HEK293T (cell line): ENCODE data around the gene LDHD.

Source experiments
- CTCF ChIA-PET: fragments of 350-600 bp; formaldehyde crosslinking; extraction: SDS; loops from one replicate; lab custom pipeline; 2021; ENCODE audit warnings: antibody characterized with exemption, inconsistent platforms; lab: Yijun Ruan, JAX
- POLR2A ChIA-PET: fragments of 350-600 bp; formaldehyde crosslinking; extraction: SDS; loops from one replicate; lab custom pipeline; 2020; ENCODE audit warnings: antibody characterized with exemption, inconsistent platforms; lab: Yijun Ruan, JAX
- DNase-seq: peaks from one replicate; pipeline ENCODE4 v3.0.0; 2012; ENCODE audit warnings: mixed read lengths; ENCODE audit errors: extremely low spot score
- ARNT ChIP-seq: fragments of 450-650 bp; IDR thresholded peaks from 2 replicates; pipeline ENCODE4 v1.6.1; 2017; ENCODE audit warnings: mild to moderate bottlenecking
- BHLHE40 ChIP-seq: fragments of 450-650 bp; IDR thresholded peaks from 2 replicates; pipeline ENCODE4 v1.6.1; 2016; ENCODE audit warnings: mild to moderate bottlenecking, moderate library complexity, borderline replicate concordance
- CTBP1 ChIP-seq: fragments of 450-650 bp; IDR thresholded peaks from 2 replicates; pipeline ENCODE4 v1.6.1; 2016; ENCODE audit warnings: borderline replicate concordance
- ELF4 ChIP-seq: fragments of 450-650 bp; IDR thresholded peaks from 2 replicates; pipeline ENCODE4 v1.6.1; 2017; ENCODE audit warnings: antibody characterized with exemption
- FOXA1 ChIP-seq: fragments of 450-650 bp; IDR thresholded peaks from 2 replicates; pipeline ENCODE4 v1.6.1; 2016; ENCODE audit warnings: mild to moderate bottlenecking
- FOXK2 ChIP-seq: fragments of 450-650 bp; IDR thresholded peaks from 2 replicates; pipeline ENCODE4 v1.6.1; 2016; ENCODE audit warnings: mild to moderate bottlenecking
- FOXM1 ChIP-seq: fragments of 450-650 bp; IDR thresholded peaks from 2 replicates; pipeline ENCODE4 v1.6.1; 2017; ENCODE audit warnings: mild to moderate bottlenecking, borderline replicate concordance
- HDGF ChIP-seq: fragments of 450-650 bp; IDR thresholded peaks from 2 replicates; pipeline ENCODE4 v1.6.1; 2017; ENCODE audit warnings: antibody characterized with exemption, borderline replicate concordance
- L3MBTL2 ChIP-seq: fragments of 450-650 bp; conservative IDR thresholded peaks from 2 replicates; pipeline ENCODE4 v1.6.1; 2016; ENCODE audit warnings: mild to moderate bottlenecking
- LEF1 ChIP-seq: fragments of 450-650 bp; IDR thresholded peaks from 2 replicates; pipeline ENCODE4 v1.6.1; 2017; ENCODE audit warnings: mild to moderate bottlenecking, borderline replicate concordance
- NFRKB ChIP-seq: fragments of 450-650 bp; IDR thresholded peaks from 2 replicates; pipeline ENCODE4 v1.6.1; 2016; ENCODE audit warnings: mild to moderate bottlenecking, moderate library complexity
- PKNOX1 ChIP-seq: fragments of 450-650 bp; IDR thresholded peaks from 2 replicates; pipeline ENCODE4 v1.6.1; 2016
- SP1 ChIP-seq: fragments of 450-650 bp; IDR thresholded peaks from 2 replicates; pipeline ENCODE4 v1.6.1; 2017
- SUZ12 ChIP-seq: fragments of 450-650 bp; IDR thresholded peaks from 2 replicates; pipeline ENCODE4 v1.6.1; 2016; ENCODE audit warnings: mild to moderate bottlenecking
- TARDBP ChIP-seq: fragments of 450-650 bp; IDR thresholded peaks from 2 replicates; pipeline ENCODE4 v1.6.1; 2016
- ZNF384 ChIP-seq: fragments of 450-650 bp; IDR thresholded peaks from 2 replicates; pipeline ENCODE4 v1.6.1; 2016

LDHD gene

GRCh38 chr16:75147968-75148310, 31.4 kb upstream of the LDHD start:
- no peak for DNase-seq
- CTCF ChIA-PET, result interaction anchor here (0.5 kb wide), 1 partner anchor 1972 kb away, joined by 7 read pairs; no protein-coding TSS in a partner anchor
- POLR2A ChIA-PET, result interaction anchor here (1.1 kb wide), 1 partner anchor 163 kb away, joined by 3 read pairs; the partner anchor contains the start of gene WDR59
- TF ChIP-seq SUZ12, result no peak
- no peak for TF ChIP-seq PKNOX1
- TF ChIP-seq FOXM1, result no peak
- no peak for TF ChIP-seq NFRKB
- no peak for TF ChIP-seq ELF4

- POLR2A ChIA-PET, result no interaction called here
- no peak for TF ChIP-seq FOXM1
- TF ChIP-seq BHLHE40, result no peak
- no peak for TF ChIP-seq NFRKB
- TF ChIP-seq CTBP1, result no peak
- TF ChIP-seq FOXK2, result no peak
- no peak for TF ChIP-seq HDGF
- no peak for TF ChIP-seq ZNF384
- TF ChIP-seq PKNOX1, result no peak
- no peak for TF ChIP-seq L3MBTL2
- TF ChIP-seq SP1, result no peak
- TF ChIP-seq TARDBP, result no peak
- no peak for TF ChIP-seq LEF1
- TF ChIP-seq ARNT, result no peak
- no peak for TF ChIP-seq SUZ12
- TF ChIP-seq ELF4, result no peak
- no peak for TF ChIP-seq FOXA1
- CTCF ChIA-PET, result no interaction called here
- no peak for DNase-seq
Measured at GRCh38 chr16:75143941-75144340, 27.4 kb upstream of the LDHD start.

GRCh38 chr16:75139498-75139897, 22.9 kb upstream of the LDHD start:
- TF ChIP-seq L3MBTL2 (no peak), ZNF384 (no peak), LEF1 (no peak), FOXM1 (no peak), PKNOX1 (no peak), ARNT (no peak), HDGF (no peak), TARDBP (no peak)
- CTCF ChIA-PET, result no interaction called here
- DNase-seq, result no peak
- POLR2A ChIA-PET, result no interaction called here

- DNase-seq, result no peak
- ChIA-PET CTCF (no interaction called here), POLR2A (no interaction called here)
- TF ChIP-seq PKNOX1 (no peak), ARNT (no peak), CTBP1 (no peak), LEF1 (no peak), TARDBP (no peak), FOXM1 (no peak)
Measured at GRCh38 chr16:75138636-75139035, 22.1 kb upstream of the LDHD start.

- ChIA-PET CTCF (no interaction called here), POLR2A (no interaction called here)
- DNase-seq, result no peak
- TF ChIP-seq ELF4 (no peak), FOXM1 (no peak), NFRKB (no peak), FOXK2 (no peak), ARNT (no peak), SP1 (no peak), SUZ12 (no peak), TARDBP (no peak), BHLHE40 (no peak), LEF1 (no peak), HDGF (no peak)
Measured at GRCh38 chr16:75138233-75138632, 21.7 kb upstream of the LDHD start.

GRCh38 chr16:75131081-75131480, 14.5 kb upstream of the LDHD start:
- TF ChIP-seq L3MBTL2 (no peak), ARNT (no peak), ELF4 (no peak), CTBP1 (no peak), BHLHE40 (no peak), FOXA1 (no peak), SUZ12 (no peak), TARDBP (no peak), ZNF384 (no peak), LEF1 (no peak), HDGF (no peak), SP1 (no peak), NFRKB (no peak), FOXM1 (no peak), FOXK2 (no peak), PKNOX1 (no peak)
- ChIA-PET CTCF (interaction anchor here (1.1 kb wide), 1 partner anchor 133 kb away, joined by 3 read pairs; the partner anchor contains the start of gene ZNRF1), POLR2A (no interaction called here)
- DNase-seq, result no peak
